T follicular helper cell (primary cell): Measurements from ENCODE around the gene NFKBIZ.

Source experiments
- DNase-seq: peaks from one replicate; pipeline ENCODE4 v3.0.0-alpha.2; 2020; ENCODE audit warnings: low read depth
- total RNA-seq, 2 experiments: gene quantifications; one replicate each; lab custom pipeline; 2026; lab: John Stamatoyannopoulos, UW

The NFKBIZ gene, protein sequence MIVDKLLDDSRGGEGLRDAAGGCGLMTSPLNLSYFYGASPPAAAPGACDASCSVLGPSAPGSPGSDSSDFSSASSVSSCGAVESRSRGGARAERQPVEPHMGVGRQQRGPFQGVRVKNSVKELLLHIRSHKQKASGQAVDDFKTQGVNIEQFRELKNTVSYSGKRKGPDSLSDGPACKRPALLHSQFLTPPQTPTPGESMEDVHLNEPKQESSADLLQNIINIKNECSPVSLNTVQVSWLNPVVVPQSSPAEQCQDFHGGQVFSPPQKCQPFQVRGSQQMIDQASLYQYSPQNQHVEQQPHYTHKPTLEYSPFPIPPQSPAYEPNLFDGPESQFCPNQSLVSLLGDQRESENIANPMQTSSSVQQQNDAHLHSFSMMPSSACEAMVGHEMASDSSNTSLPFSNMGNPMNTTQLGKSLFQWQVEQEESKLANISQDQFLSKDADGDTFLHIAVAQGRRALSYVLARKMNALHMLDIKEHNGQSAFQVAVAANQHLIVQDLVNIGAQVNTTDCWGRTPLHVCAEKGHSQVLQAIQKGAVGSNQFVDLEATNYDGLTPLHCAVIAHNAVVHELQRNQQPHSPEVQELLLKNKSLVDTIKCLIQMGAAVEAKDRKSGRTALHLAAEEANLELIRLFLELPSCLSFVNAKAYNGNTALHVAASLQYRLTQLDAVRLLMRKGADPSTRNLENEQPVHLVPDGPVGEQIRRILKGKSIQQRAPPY
- 125 to 132 reads per million in 2 experiments for total RNA-seq

DNA sequence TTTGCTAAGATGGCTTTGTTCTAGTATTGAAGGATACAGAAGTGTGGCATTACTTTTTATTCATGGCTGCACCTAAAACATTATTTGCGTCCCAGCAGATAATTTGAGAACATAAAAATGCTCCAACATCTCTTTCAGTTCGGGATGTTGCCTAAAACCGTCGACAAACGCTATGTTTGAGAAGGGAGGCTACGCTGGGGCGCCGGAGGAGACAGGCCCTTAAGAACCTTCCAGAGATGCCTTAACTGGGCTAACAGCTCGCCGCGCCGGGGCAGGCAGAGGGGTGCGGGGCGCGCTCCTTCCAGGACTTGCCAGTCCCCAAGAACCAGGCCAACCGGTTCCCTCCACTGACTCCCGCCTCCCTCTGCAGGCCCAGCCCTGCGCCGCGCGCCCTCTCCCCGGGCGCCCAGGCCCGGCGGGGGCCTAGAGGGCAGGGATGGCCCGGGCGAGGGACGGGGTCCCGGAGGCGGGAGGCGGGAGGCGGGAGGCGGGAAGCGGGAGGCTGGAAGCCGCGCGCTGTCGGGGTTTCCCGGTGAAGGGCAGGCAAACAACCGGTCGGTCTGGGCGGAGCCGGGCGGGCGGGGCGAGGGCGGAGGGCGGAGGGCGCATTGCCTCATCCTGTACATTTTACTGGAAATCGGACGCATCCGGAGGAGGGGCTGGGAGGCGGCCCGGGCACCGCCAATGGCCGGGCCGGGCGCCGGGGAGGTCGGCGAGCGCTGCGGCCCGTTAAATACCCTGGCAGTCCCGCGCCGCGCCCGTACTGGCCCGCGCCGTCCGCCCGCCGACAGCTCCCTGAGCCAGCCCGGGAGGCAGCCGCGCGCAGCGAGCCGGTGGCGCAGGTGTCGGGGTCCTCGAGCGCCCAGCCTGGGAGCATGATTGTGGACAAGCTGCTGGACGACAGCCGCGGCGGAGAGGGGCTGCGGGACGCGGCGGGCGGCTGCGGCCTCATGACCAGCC lies at the start of gene NFKBIZ:
NFKBIZ (plus strand) TSS at position 761 of the 960 bp plus-strand sequence; CDS start at position 876, 115 bp downstream.
- peak; percentile 84 for DNase-seq

DNA sequence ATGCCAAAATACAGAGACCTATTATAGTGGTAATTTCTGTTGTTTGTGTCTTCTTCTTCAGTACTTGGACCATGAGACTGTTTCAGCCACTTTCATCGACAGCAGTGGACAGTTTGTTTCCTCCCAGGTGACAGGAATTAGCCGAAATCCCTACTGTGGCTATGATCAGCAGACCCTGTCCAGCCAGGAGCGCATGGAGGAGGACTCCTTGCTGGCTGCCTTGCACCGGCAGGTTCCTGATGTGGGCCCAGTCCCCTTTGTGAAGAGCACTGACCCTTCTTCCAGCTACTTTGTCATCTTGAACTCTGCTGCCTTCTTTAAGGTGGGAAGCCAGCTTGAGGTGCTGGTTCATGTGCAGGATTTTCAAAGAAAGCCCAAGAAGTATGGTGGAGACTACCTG lies 48.1 kb upstream of the NFKBIZ start:
- DNase-seq = no peak

DNA sequence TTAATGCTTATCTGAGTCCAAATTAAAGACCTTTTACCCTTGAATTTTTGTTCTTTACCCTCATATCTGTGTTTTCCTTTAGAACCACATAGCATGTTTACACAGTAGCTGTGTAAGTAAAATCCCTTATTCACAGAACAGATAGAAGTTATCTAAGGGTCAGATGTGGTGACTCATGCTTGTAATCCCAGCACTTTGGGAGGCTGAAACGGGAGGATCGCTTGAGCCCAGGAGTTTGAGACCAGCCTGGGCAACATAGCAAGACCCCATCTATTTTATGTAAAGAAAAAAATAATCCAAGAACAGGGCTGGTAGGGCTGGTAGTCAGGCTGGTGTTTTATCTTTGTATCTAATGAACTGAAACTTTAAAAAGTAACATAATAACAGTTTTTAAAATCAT lies 47.1 kb upstream of the NFKBIZ start:
- DNase-seq = no peak

DNA sequence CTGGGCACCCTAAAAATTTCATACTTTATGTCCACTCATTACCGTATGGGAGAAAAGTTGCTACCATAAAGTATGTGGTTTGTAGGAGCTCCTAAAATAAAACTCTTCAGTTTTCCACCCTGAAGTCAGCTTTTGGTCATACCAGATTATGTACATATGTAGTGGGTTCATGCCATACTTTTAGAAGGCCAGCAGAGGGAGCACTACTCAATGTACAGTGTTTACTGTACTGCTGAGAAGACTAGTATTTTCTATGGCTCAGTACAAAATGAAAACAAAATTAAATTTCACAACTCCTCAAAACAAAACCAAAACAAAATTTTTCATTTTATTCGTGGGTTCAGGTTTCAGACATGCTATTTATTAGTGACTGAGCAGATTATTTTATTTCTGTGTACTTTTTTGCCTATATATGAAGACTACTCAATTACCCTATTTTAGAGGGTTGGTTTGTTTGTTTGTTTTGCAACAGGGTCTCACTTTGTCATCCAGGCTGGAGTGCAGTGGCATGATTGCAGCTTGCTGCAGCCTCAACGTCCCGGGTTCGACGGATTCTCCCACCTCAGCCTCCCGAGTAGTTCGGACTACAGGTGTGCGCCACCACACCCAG lies 46.0 kb upstream of the NFKBIZ start:
- peak; percentile 21 for DNase-seq

DNA sequence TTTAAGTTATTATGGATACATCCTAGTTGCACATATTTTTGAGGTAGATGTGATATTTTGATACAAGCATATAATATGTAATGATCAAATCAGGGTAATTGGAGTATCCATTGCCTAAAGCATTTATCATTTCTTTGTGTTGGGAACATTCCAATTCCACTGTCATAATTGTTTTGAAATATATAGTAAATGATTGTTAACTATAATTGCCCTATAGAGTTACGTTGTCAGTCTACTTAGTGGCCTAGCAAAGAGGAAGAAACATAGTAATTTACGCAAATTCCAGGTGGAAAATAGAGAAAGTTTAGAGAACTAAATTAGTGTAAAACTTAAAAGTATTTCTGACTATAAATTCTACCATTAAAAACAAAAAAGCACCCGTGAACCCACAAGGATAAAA lies 45.4 kb upstream of the NFKBIZ start:
- no peak for DNase-seq

- no peak for DNase-seq
These were observed 42.8 kb upstream of the NFKBIZ start for GRCh38 chr3:101806491-101806890.

- DNase-seq = no peak
These were observed 41.4 kb upstream of the NFKBIZ start for GRCh38 chr3:101807888-101808287.

- DNase-seq = peak; percentile 18
These were observed 39.9 kb upstream of the NFKBIZ start for GRCh38 chr3:101809178-101810021.

DNA sequence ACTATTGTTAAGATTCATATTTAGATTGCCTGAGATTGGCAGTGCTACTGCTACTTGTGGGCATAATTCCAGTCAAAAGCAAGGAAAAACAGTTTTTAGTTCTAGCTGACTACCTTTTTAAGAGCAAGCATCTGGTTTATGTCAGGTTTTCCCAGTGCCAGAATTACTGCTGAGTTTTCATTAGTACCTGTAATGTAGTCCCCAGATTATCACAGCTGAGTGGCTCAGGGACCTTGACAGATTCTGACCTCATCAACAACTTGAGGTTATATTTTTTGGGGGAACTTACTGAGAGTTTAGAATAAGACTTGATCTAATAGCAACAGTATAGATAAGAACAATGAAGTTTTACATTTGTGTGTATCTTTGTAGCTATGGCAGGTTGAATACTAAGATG lies 39.3 kb upstream of the NFKBIZ start:
- no peak for DNase-seq

DNA sequence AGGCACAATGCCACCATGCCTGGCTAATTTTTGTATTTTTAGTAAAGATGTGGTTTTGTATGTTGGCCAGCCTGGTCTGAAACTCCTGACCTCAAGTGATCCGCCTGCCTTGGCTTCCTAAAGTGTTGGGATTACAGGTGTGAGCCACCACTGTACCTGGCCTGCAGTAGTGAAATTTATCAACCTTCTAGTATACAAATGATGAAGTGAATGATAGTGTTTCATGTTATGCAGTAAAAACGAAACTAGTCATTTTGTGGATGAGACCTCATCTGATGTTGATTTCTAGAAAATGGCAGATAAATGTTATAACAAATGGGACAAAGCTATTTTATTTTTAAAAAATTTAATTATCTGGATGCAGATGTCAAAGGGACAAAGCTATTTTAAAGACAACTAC lies 37.4 kb upstream of the NFKBIZ start:
- DNase-seq = no peak

DNA sequence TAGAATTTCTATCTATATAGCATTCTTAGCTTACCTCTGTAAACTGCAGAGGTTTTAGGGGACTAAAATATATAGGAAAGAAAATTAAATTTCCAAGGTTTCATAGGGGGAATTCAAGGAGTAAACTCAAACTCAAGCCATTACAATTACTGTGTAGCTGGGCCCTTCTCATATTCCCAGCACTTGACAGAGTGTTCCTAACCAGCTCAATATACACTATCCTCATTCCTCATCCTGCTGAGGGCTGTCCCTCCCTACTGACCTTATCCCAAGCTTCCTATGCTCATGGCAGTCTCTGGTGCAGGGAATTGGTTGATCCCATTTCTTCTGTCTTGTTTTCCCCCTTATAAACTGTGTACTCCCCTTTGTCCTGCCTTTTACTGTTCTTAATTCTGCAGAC lies 36.4 kb upstream of the NFKBIZ start:
- no peak for DNase-seq

DNA sequence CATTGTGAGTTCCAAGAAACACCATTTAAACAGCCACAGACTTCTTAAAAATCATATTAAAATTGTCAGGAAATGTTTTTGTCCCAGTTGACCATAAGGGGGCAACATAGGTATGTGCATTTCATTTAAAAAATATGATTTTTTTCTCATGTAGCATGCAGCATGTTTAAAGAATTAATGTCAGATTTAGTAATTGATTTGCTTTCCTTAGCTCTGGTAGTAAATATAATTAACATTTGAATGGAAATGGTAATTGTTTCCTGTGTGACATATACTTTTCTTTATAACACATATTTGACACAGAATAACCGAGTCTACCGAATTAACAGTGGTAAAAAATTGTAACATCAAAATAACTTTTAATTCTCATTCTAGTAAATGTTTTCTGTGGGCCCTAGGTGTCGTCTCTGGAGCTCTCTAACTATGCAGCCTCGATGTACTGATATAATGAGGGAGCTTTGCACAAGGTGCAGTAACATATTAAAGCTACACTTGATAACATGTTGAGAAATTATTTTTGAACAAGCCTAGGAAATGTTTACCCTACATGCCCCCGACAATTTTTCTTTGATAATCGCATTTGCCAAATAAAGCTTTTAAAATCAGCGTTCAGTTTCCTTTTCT lies 35.4 kb upstream of the NFKBIZ start:
- DNase-seq = no peak

DNA sequence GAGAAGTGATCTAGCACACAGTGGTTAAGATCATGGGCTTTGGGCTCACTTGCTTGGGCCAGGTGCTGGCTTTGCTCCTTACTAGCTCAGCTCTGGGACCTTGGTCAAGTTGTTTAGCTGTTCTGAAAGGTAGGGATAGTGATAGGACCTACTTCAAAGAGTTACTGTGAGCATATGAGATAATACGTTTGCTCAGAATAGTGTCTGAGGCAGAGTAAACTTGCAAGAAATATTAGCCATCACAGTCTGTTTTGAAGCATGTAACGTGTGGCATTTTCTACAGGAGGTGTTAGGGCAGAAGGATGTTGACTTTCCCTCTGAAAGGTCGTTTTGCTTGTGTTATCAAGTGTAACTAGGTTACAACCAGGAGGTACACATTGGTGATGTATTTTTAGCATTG lies 34.5 kb upstream of the NFKBIZ start:
- DNase-seq = no peak

DNA sequence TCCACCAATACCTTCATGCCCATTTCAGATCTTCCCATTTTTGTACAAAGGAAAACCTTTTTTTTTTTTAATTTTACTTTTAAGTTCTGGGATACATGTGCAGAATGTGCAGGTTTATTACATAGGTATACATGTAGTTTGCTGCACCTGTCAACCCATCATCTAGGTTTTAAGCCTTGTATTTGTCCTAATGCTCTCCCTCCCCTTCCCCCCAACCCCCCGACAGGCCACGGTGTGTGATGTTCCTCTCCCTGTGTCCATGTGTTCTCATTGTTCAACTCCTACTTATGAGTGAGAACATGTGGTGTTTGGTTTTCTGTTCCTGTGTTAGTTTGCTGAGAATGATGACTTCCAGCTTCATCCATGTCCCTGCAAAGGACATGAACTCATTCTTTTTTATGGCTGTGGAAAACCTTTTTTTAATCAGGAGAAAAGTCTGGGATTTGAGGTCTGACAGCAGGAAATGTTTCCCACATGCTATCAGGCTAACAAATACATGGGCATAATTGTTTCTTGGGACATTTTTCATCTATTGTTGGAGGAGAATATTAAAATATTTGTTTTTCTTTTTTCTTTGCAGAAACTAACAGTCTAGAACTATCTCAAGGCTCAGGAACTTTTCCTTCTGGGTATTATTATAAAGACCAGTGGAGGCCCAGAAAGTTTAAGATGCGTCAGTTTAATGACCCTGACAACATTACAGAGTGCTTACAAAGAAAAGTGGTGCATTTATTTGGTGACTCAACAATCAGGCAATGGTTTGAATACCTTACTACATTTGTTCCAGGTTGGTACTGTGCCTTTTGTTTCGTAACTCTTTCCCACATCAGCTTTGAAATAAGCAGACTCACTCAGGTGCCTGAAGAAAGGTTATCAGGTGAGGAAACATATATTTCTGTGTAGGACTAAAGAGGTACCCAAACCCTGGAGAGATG lies 32.8 kb upstream of the NFKBIZ start:
- DNase-seq = no peak

DNA sequence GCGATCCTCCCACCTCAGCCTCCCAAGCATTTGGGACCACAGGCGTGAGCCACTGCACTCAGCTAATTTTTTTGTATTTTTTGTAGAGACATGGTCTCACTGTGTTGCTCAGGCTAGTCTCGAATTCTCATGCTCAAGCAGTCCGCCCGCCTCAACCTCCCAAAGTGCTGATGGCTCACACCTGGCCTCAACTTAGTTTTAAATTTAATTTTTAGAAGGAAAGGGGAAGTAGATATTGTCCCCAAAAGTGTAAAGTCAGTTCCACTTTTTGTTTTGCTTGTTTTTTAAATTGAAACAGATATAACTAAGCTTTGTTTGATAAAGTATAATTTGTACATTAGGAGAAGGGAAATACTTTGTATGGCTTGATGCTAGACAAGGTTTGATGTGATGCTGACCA lies 31.3 kb upstream of the NFKBIZ start:
- no peak for DNase-seq

DNA sequence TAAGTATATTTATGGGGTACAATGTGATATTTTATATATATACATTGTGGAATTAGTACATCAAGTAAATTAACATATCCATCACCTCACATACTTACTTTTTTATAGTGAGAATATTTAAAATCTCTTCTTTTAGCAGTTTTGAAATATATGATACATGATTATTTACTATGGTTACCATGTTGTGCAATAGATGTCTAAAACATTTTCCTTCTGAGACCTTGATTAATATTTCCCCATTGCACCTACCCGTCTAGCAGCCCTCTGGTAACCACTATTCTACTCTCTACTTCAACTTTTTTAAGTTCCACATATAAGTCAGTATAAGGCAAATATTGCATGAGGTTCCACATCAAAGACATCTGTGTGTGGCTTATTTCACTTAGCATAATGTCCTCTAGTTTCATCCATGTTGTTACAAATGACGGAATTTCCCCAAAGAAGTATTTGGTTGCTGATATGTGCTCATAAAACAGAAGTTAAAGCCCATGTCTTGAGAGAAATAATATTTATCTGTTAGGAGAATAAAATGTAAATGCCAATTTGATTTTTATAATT lies 29.6 kb upstream of the NFKBIZ start:
- no peak for DNase-seq

DNA sequence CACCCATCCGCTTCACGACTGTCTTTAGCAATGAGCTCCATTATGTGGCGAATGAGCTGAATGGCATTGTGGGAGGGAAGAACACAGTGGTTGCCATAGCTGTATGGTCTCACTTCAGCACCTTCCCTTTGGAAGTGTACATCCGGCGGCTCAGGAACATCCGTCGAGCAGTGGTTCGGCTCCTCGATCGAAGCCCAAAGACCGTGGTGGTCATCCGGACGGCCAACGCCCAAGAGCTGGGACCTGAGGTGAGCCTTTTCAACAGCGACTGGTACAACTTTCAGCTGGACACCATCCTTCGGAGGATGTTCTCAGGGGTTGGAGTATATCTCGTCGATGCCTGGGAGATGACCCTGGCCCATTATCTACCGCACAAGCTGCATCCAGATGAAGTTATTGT lies 27.8 kb upstream of the NFKBIZ start:
- no peak for DNase-seq

GRCh38 chr3:101823525-101823924 lies 25.8 kb upstream of the NFKBIZ start:
- DNase-seq = no peak

DNA sequence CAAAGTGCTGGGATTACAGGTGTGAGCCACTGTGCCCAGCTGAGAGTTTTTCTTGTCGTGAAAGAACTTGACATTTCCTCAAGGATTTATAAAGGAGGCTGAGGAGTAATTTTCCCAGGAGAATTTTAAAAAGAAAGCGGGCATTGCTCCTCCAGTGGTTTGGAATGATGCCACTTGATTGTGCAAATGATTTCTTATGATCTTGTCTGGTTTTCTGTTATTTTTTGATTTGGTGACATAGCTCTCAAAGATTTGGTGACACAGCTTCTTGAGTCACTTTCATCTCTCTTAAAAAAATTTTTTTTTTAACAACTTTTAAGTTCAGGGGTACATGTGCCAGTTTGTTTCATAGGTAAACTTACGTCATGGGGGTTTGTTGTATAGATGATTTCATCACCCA lies 24.6 kb upstream of the NFKBIZ start:
- DNase-seq = no peak
